Panc1 (cell line): ENCODE measurements around the gene CHCHD3.

ENCODE experiments used
- CTCF ChIP-seq: fragments of 450-650 bp; IDR thresholded peaks from 2 replicates; pipeline ENCODE4 v1.5.1; 2017; ENCODE audit warnings: mild to moderate bottlenecking
- POLR2AphosphoS5 ChIP-seq: IDR thresholded peaks from 2 replicates; pipeline ENCODE4 v1.6.1; 2012; ENCODE audit warnings: mild to moderate bottlenecking, low read depth, low read length, moderate library complexity
- REST ChIP-seq, 2 experiments: IDR thresholded peaks; 2 replicates each; pipeline ENCODE4 v1.6.1; 2011 to 2012; ENCODE audit warnings: low read depth in 2 of 2, control low read depth in 1 of 2, low read length in 1 of 2, mild to moderate bottlenecking in 1 of 2, moderate library complexity in 1 of 2; ENCODE audit not compliant: insufficient read depth in 1 of 2
- SIN3A ChIP-seq: IDR thresholded peaks from 2 replicates; pipeline ENCODE4 v1.6.1; 2012; ENCODE audit warnings: low read depth, mild to moderate bottlenecking, low read length, moderate library complexity, borderline replicate concordance; ENCODE audit not compliant: insufficient read depth

GRCh38 chr7:133016604-133017003 is 65.3 kb downstream of the CHCHD3 start:
- TF ChIP-seq CTCF (no peak), POLR2AphosphoS5 (no peak), REST (IDR thresholded peaks at IDR 0.05; ENCODE audit: insufficient read depth in 1 of 2, low read depth in 2 of 2, low read length in 1 of 2) (no peak), SIN3A (no peak)
